Bronchial epithelial cell (primary cell): ENCODE measurements around the gene NFAT5. TPM values are rescaled to one million over a fixed set of nuclear protein-coding genes. Genes with fewer than 3 reads are reported as not detected.

Experiments used
- DNase-seq: peaks from one replicate; pipeline ENCODE4 v3.0.0-alpha.2; 2010; ENCODE audit warnings: low read depth
- FAIRE-seq: peaks from 2 replicates; lab custom pipeline; 2011; peaks lifted over from hg19 to GRCh38; lab: Jason Lieb, UNC
- H3K27me3 ChIP-seq: 2 replicates; pipeline ENCODE4 v1.5.1; 2011; ENCODE audit warnings: low read length; ENCODE audit not compliant: control insufficient read depth, insufficient read depth
- H3K36me3 ChIP-seq: 2 replicates; pipeline ENCODE4 v1.5.1; 2011; ENCODE audit warnings: low read length; ENCODE audit not compliant: control insufficient read depth, insufficient read depth
- H3K4me3 ChIP-seq: 2 replicates; pipeline ENCODE4 v1.5.1; 2011; ENCODE audit warnings: mild to moderate bottlenecking, low read depth, low read length, control low read depth
- CTCF ChIP-seq: IDR thresholded peaks from 2 replicates; pipeline ENCODE4 v1.5.1; 2011; ENCODE audit warnings: mild to moderate bottlenecking, moderate library complexity, low read length, control low read depth, inconsistent platforms; ENCODE audit not compliant: insufficient read depth, severe bottlenecking
- total RNA-seq: library from RNA; depleted of rRNA; stranded (reverse); fragments of >200 nt; gene quantifications from 2 replicates; pipeline ENCODE4 v1.2.1, GENCODE V29; 2014

Gene NFAT5
- total RNA-seq, 1 donor from 2014 or later: 11.1 TPM

- no peak overlapping the region for H3K4me3 ChIP-seq
- no peaks in the 10 kb centered on the region for H3K36me3 ChIP-seq
- FAIRE-seq: no peak
- no peaks in the 10 kb centered on the region for H3K27me3 ChIP-seq
- no peak for DNase-seq
- TF ChIP-seq CTCF: no peak
Observed at GRCh38 chr16:69534720-69535119, 31.0 kb upstream of the NFAT5 start.

DNA sequence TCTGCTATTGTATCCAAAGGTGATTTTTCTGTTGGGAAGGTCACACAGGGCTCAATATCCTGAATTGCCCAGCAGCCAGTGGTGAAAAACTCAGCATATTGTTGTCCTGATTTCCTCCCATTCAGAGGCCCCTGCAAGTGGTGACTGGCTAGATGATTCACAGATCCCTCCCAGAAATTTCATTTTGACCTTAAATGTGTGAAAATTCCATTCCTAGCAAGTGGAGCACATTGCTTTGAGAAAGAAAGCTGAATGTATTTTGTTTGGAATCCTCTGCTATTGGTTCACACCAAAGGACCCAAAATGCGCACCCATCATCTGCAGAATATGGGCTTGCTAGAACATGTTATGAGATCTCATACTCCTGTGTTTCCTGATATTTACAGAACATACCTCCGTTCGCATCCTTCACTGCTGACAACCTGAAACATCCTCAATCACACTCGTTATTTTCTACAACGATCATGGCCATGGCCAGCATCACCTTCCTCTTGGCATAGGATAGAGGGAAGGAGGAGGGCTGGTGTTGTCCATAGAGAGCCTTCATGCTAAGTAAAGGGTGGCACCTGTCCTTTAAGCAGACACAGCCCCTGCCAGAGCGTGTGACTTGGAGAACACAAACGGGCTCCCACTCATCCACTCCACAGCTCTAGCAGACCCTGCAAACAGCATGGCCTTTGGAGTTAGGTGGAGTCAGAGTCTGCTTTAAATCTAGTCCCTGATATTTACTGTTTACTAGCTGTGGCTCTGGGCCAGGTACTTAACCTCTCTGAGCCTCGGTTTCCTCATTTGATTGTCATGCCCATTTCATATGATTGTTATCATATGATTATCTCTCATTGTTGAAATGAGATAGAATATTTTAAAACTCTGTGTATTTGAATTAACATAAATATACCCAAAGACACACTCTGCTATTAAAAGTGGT, 30.4 kb upstream of the NFAT5 start:
- DNase-seq: peak; percentile 65

DNA sequence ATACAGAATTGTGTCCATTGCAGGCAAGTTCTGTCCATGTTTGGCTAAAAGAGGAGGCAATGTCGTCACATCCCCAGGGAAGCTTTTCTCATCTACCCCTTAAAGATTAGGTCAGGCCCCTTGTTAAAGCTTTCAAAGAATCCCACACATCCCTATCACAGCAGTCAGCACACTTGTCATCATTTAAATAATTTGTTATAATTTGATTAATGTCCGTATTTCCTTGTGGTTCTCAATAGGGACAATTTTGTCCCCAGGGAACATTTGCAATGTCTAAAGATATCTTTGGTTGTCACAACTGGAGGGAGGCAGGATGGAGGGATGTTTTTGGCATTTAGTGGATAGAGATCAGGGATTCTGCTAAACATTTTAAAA, 28.1 kb upstream of the NFAT5 start:
- Histone ChIP-seq H3K27me3 (no peaks in the 10 kb centered on the region), H3K36me3 (no peaks in the 10 kb centered on the region), H3K4me3 (no peak overlapping the region)
- TF ChIP-seq CTCF: no peak
- FAIRE-seq: no peak
- DNase-seq: no peak

More for the DNA sequence above, 30.4 kb upstream of the NFAT5 start:
- H3K4me3 ChIP-seq: no peak overlapping the region
- no peaks in the 10 kb centered on the region for H3K36me3 ChIP-seq
- no peak for TF ChIP-seq CTCF
- no peaks in the 10 kb centered on the region for H3K27me3 ChIP-seq
- FAIRE-seq: no peak

DNA sequence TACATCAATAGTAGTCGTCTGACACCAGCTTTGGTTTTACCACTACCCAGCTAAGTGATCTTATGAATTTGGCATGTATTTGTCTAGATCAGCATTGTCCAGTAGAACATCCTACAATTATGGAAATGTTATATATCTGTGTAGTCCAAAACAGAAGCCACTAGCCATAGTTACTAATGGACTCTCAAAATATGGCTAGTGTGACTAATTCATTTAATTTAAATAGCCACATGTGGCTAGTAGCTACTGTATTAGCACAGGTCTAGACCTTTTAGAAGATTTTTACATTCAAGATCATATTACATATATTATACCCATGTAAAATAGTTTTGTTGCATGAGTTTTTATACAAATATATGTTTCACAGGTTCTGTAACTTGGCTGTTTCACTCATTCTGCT, 27.0 kb upstream of the NFAT5 start:
- Histone ChIP-seq H3K4me3 (no peak overlapping the region), H3K27me3 (no peaks in the 10 kb centered on the region), H3K36me3 (no peaks in the 10 kb centered on the region)
- DNase-seq: no peak
- FAIRE-seq: no peak
- no peak for TF ChIP-seq CTCF

DNA sequence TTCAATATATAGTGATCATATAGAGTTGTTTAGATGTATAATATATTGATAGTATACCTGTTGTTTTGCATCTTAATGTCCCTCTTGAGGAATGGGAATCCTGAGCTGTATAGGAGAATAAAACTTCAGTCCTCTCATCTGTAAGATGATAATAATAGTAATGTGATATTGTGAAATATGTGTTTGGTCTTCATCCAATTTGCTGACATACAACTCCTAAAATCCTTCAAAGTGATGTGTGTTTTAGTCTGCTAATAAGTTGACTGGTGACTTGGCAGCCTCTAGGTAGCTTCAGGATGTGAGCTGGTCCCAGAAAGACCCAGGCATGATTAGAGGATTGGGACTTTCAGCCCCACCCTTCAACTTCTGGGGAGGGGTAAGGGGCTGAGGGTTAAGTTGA, 22.8 kb upstream of the NFAT5 start:
- FAIRE-seq (no peak), DNase-seq (no peak)
- H3K36me3 ChIP-seq: no peaks in the 10 kb centered on the region
- TF ChIP-seq CTCF: no peak
- no peaks in the 10 kb centered on the region for H3K27me3 ChIP-seq
- H3K4me3 ChIP-seq: no peak overlapping the region
